COLO668 (cell line): Measurements from ENCODE around the gene EFCAB12.
"Not testable (repeated sequence)": the region's sequence is repeated elsewhere in the genome, so short reads cannot be mapped to it uniquely, and the experiment has no call there.

ENCODE experiments used
- DNase-seq: peaks from one replicate; lab custom pipeline; 2025; ENCODE audit not compliant: unreplicated experiment; lab: John Stamatoyannopoulos, UW

EFCAB12 gene

GRCh38 chr3:129421988-129422745, 6.3 kb downstream of the EFCAB12 start:
- DNase-seq: no peak

DNA sequence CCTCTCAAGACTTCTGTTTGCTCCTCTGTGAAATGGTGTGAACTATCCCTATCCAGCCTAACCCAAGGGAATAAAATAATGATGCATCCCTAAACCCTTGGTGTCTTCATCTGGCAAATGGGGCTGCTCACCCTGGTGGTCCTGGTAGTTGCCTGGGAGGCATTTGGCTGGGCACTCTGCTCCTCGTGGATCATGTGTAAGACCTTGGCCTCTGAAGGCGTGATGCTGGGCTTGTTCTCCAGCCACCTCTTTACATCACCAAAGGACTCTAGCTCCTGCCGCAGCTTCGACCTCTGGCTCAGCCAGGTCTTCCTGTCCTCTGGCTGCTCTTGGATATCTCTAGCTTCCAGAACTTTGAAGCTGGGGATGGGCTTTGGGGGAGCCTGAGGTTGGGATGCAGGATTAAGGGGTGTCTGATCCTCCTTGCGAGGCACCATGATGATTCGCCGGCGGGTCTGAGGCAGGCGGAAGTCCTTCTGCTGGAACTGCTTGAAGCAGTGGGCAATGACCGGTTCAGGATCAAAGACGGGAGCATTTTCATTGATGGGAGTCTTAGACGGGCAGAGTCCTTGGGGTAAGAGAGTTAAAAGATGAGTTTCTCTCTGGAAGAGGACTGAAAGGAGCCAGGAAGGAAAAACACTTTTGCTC, 7.1 kb downstream of the EFCAB12 start:
- DNase-seq: no peak

- no peak for DNase-seq
Observed at GRCh38 chr3:129419476-129419875, 9.0 kb downstream of the EFCAB12 start.

DNA sequence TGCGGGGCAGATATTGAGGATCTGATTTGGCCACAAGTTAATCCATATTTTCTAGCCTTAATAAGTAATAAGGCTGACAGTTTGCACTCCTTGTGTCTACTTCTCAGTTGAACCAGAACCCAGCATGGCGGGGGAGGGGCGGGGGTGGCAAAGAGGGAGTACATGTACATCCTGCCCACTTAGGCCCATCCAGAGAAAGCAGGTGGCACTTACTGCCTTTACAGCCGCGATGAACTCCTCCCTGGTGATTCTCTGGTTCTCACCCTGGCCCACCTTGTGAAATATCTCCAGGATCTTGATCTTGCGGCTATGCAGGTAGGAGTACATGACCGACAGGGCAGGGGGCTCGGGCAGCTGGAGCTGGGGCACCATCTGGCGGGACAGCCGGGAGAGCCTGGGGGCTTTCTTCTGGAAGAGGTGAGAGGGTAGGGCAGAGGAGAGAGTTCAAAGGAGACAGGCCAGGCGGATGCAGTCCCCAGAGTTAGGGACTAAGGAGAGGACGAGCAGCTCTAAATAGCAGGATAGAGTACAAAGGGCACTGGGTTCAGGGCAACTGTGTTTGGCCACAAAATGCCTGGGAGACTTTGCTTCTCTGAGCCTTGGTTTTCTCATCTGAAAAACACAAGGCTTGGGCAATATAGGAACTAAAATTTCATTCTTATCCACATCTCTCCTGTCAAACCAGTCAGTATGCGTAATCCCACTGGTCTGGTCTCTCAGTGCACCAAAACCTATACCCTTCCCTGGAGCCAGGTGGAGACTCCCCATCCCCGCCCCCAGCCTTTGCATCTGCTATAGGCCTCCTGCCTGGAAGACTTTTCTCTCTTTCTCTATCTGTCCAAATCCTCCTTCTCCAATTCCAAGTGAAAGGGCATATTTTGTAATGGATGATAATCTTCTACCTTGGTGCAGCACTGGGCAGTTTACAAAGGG, 10.1 kb downstream of the EFCAB12 start:
- no peak for DNase-seq

GRCh38 chr3:129417326-129417725, 11.1 kb downstream of the EFCAB12 start:
- no peak for DNase-seq

- no peak for DNase-seq
Observed at GRCh38 chr3:129416415-129416814, 12.0 kb downstream of the EFCAB12 start.

- DNase-seq: no peak
Observed at GRCh38 chr3:129415830-129416229, 12.6 kb downstream of the EFCAB12 start.

- no peak for DNase-seq
Observed at GRCh38 chr3:129415378-129415777, 13.1 kb downstream of the EFCAB12 start.

DNA sequence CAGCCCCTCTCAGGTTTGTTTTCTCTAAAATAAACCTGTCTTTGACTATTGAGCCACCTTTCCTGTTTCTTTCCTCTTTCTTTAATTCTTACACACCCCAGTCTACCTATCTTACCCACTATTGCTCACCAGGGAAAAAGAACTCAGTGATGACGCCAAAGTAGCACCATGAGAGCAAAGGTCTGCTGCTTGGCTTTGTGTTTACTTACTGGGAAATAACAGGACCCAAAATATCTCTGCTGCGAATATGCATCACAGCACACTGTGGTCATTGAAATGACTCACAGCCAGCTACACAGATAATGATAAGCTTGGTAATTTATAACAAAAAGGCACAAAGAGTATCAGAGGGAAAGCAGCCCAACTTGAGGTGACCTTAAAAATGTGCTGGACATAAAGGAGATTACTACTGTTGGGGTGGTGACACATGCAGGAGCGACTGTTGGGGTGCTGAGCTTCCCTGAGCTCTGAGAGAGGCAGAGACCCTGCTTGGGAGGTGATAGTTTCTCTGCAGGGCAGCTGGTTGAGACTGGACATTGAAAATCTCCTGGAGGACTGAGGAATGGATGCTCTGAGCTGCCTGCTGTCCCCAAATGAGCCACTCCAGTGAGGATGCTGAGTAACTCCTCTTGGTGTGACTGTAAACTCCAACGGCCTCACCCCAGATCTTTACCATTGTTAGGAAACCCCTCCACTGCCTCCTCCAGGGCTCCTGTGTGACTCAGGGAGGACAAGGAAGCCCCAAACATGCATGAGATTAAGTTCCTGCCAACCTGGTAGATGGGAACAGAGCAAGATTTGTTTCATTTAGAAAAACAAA, 14.5 kb downstream of the EFCAB12 start:
- DNase-seq: no peak

- DNase-seq: not testable (repeated sequence)
Observed at GRCh38 chr3:129413238-129413637, 15.2 kb downstream of the EFCAB12 start.

DNA sequence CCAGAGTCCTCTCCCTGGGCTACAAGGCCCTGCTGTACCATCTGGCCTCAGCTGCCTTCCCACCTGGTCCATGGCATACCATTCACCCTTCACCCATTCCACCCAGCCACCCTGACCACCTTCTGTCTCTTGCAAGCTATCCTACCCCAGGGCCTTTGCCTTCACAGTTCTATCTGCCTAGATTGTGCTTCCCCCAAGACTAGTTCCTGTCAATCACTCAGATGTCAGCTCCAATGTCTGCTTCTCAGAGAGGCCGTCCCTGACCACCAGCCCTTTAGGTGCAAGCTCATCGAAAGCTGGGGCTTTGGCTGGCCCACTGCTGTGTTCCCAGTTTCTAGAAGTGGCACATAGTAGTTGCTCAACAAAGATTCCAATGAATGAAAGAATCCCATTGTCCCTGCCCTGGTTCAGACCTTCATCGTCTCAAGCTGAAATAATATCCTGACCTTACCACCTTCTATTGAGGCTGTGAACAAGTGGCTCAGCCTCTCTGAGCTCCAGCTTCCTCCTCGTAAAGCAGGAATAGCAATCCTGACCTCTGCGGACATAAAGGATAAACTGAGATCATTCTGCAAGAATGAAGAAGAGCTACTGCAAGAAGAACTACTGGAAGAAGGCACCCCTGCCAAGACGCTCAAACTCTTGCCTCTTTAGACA, 15.8 kb downstream of the EFCAB12 start:
- DNase-seq: no peak

DNA sequence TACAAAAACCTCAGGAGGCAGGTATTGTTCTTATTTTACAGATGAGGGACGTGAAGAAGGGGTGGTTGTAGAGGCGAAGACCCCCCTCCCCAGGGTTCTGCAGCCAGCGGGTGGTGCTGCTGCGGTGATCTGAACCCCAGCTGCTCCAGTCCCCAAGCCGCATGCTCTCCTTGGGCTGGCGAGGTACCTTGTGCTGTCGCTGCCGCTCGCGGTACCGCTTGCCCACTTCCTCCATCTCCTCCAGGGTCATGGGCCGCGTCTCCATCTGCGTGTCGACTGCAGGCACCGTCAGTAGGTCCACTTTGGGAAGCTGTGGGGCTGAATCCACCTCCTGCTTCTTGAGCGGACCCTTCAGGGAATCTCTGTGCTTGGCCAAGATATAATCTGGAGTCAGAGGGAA, 17.5 kb downstream of the EFCAB12 start:
- no peak for DNase-seq

GRCh38 chr3:129409541-129409940, 18.9 kb downstream of the EFCAB12 start:
- no peak for DNase-seq

DNA sequence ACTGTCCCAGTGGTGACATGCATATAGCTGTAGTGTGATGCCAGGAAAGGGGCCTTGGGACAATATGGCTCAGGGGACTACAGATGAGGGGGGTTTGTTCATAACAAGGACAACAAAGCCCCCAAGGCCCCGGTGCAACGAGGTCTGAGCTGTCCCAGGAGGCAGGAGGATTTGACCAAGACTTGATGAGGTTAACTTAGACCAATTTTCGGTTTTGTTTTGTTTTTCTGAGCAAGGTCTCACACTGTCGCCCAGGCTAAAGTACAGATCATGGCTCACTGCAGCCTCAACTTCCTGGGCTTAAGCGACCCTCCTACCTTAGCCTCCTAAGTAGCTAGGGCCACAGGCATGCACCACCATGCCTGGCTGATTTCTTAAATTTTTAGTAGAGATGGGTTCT, 23.8 kb downstream of the EFCAB12 start:
- no peak for DNase-seq

DNA sequence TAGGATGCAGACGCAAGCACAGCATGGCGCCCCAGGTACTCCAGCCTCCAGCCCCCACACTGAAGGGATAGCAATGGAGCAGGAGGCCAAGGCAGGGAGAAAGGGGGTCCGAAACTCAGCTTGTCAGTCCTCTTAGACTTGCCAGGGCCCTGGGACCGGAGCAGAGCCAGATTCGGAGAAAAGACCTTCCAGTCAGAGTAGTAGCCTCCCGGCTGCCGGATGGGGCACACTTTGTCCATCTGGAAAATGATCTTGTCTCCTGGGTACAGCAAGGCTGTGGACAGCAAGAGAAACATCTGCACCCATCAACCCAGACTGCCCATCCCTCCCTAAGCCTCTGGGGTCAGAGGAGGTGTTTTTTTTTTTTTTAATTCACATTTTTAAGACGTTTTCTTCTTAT, 24.3 kb downstream of the EFCAB12 start:
- DNase-seq: no peak

DNA sequence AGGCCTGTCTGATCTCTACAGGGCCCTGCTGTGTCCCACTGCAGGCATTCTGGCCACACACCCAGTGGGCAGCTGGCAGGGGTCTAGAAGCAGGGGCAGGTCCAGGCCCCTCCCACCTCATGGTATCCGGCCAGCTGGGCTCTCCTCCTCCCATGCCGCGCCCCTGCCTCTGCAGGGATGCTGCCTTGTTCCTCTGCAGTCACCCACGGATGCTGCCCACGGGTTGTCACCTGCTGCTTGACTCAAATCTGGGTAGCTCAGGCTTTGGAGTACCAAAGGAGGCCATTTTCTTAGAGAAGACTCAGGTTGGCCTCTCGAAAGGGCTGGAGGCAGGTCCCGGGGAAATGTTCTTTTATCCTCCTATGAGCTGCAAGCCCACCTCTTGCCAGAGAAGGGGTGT, 25.0 kb downstream of the EFCAB12 start:
- no peak for DNase-seq

DNA sequence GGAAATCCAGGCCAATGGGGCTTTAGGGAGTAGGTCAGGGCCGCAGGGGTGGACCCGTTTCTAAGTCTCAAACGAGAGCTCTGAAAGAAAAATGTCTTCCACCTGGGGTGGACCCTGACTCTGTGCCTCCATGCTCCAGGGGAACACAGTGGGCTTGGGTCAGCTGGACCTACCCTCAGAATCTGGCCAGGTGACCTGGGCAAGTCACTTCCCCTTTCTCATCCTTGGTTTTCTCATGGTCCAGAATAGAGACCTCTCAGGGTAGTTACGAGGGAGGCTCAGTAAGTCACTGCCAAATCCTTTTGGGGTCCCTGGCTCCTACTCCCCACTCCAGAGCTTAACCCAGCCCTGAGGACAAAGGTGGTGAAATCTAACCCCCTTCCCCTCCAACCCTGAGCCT, 25.8 kb downstream of the EFCAB12 start:
- DNase-seq: no peak

GRCh38 chr3:129402210-129402609, 26.2 kb downstream of the EFCAB12 start:
- no peak for DNase-seq

GRCh38 chr3:129399895-129400357, 28.5 kb downstream of the EFCAB12 start:
- no peak for DNase-seq
